ENCODE data around the gene RNF126. TPM values are rescaled to one million over a fixed set of nuclear protein-coding genes. Genes with fewer than 3 reads are reported as not detected.
"Not testable (repeated sequence)": the region's sequence is repeated elsewhere in the genome, so short reads cannot be mapped to it uniquely, and the experiment has no call there.

Gene RNF126
- polyA plus RNA-seq, 1 donor = 21.5 TPM

DNA sequence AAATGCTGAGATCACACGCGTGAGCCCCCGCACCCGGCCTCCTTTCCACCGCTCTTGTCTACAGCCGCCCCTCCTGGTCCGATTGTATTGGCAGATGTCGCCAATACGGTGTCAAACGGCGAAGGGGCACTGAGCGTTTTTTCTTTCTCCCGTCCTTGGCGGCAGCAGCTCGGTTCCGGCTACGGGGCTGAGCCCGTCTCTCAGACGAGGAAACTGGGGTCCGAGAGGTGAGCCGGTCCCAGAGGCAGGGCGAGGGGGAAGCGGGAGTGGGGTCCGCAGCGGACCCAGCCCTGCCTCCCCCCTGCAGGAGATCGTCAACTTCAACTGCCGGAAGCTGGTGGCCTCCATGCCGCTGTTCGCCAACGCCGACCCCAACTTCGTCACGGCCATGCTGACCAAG lies 50.1 kb downstream of the RNF126 start:
- DNase-seq = no peak

DNA sequence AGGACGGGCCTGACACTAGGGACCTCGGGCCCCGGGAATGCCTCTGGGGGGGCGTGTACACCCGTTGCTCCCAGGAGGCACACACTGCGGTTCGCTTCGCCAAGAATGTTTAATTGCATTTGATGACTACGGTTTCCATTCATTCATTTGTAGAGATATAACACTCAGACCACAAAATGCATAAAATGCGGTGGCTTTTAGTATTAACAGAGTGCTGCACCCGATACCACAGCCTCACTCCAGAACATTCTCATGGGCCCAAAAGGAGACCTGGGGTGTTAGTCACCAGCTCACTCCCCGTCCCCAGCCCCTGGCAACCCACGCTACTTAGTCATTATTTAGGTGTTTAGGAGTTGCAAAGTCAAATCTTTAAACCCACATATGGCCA lies 51.5 kb downstream of the RNF126 start:
- no peak for DNase-seq

DNA sequence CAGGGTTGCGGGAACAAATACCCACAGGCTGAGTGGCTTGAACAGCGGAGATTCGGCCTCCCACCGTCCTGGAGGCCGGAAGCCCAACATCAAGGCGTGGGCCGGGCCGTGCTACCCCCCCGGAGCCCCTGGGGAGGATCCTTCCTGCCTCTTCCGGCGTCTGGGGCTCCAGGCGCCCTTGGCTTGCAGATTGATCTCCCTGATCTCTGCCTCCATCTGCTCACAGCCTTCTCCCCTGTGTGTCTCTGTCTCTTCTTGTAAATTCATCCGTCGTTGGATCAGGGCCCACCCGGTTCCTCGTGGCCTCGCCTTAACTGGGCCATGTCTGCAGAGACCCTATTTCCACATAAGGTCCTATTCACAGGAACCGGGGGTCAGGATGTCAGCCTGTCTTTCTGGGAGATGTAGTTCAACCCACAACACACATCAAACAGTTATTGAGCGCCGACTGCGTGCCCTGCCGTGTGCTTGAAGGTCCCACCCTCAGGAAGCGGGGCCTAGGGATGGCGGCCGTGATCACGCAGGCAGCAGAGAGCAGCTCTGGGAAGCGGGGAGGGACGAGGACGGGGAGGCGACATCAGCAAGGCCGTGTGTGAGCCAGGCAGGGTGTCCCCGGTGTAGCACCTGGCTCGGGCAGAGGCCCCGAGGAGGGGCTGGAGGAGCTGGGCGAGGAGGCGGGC lies 52.1 kb downstream of the RNF126 start:
- DNase-seq = no peak

DNA sequence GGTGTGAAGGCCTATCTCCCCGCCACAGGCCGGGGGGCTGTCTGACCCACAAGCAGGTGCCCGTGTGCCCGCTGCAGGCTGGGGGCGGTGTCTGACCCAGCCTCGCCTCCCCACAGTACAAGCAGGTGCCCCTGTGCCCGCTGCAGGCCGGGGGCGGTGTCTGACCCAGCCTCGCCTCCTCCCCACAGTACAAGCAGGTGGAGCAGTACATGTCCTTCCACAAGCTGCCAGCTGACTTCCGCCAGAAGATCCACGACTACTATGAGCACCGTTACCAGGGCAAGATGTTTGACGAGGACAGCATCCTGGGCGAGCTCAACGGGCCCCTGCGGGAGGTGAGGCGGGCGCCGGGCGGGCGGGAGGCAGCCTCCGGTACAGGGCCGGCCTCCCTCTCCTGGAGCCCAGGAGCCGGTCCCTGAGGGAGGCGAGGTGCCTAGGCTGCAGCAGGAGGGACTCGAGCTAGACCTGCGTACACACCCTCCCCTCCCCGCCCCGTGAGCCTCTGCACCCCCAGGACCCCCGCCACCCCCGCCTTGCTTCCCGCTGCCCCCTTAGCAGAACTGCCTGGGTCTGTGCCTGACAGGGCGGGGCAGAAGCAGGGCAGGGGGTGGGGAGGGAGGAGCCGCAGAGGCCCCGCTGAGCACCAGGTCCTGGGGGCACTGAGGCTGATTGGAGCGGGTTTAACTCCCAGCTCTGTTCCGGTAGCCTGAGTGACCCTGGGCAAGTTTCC lies 52.8 kb downstream of the RNF126 start:
- DNase-seq = no peak

DNA sequence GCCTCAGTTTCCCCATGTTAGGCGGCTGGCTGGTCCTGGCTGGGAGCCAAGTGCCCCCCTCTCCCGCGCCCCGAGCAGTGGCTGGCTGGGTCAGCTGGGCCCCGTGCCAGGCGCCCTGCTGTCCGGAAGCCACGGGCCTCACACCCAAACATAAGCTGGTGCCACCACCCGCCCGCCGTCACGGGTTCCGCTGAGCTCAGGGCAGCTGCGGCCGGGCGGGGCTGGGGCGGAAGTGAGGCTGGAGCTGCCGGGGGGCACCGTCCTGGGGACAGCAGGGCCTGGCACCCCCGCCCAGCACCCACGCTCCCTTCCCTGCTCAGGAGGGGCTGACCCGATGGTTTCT lies 54.0 kb downstream of the RNF126 start:
- no peak for DNase-seq

DNA sequence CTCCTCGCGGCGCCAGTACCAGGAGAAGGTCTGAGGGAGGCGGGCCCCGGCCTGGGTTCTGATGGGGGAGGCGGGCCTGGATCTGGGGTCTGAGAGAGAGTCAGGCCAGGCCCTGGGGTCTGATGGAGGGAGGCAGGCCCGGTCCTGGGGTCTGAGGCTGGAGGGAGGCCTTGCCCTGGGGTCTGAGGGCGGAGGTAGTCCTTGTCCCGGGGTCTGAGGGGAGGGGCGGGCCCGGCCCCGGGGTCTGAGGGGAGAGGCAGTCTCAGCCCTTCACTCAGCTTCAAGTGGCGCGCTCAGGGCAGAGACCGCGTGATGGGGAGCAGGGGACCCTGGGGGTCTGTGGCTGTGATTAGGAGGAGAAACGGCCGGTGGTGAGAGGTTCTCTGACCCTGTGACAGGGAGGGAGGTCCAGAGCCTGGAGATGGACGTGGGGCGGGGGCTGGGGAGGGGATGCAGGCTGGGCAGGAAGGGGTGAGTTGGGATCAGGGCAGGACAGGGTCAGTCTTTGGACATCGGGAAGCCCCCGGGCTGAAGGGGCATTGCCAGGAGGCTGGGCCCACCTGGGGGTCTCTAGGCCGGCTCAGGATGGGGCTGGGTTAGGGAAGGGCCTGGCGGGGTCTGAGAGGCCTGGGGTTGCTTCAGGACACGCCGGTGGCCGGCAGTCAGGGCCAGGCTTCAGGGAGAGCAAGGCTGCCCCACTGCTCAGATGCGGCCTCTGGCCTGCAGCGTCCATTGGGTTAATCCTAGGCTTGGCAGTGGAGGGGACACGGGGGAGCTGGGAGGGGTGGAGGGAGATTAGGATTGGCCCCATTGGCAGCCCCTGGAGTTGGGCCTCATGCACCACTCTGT lies 54.6 kb downstream of the RNF126 start:
- no peak for DNase-seq

DNA sequence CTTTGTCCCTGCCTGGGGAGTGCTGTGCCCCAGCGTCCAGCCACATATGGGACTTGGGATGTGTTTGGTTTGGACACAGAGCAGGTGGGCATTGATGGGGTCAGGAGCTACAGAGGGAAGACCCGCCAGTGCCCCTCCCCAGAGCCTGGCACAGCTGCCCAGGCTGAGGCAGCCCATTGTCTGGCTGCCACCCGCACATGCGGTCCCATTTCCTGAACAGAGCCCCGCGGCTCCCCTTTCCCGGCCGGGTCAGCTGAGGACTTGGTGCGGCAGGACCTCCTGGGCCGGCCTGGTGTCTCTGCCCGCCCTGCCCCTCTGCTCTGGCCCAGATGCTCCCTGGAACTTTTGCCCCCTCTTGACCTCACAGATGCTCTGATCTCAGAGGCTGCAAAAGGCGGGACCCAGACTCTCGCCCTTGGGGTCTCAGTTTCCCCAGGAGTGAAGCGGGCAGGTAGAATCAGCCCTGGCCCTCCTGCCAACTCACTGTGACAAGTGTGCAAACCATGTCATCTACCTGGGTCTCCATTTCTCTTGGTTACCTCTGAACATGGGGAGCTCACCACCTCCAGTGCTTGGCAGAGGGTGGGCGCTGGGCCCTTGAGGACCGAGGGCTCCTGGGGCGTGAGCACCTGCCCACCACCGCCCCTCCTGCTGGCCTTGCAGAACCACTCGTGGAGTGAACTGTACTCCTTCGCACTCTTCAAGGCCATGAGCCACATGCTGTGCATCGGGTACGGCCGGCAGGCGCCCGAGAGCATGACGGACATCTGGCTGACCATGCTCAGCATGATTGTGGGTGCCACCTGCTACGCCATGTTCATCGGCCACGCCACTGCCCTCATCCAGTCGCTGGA lies 55.5 kb downstream of the RNF126 start:
- DNase-seq = no peak

DNA sequence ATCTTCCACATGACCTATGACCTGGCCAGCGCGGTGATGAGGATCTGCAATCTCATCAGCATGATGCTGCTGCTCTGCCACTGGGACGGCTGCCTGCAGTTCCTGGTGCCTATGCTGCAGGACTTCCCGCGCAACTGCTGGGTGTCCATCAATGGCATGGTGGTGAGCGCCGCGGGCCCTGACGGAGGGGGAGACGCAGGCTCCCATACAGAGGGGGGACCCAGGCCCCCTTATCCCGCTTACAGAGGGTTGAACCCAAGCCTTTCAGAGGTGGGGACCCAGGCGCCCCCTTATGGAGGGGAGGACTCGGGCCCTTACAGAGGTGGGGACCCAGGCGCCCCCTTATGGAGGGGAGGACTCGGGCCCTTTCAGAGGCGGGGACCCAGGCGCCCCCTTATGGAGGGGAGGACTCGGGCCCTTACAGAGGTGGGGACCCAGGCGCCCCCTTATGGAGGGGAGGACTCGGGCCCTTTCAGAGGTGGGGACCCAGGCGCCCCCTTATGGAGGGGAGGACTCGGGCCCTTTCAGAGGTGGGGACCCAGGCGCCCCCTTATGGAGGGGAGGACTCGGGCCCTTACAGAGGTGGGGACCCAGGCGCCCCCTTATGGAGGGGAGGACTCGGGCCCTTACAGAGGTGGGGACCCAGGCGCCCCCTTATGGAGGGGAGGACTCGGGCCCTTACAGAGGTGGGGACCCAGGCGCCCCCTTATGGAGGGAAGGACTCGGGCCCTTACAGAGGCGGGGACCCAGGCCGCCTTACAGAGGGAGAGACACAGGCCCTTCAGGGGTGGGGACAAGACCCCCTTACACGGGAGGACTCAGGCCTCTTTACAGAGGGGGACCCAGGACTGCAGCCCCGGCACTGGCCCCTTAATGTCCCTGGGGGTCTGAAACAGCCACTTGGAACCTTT lies 57.7 kb downstream of the RNF126 start:
- DNase-seq = not testable (repeated sequence)

DNA sequence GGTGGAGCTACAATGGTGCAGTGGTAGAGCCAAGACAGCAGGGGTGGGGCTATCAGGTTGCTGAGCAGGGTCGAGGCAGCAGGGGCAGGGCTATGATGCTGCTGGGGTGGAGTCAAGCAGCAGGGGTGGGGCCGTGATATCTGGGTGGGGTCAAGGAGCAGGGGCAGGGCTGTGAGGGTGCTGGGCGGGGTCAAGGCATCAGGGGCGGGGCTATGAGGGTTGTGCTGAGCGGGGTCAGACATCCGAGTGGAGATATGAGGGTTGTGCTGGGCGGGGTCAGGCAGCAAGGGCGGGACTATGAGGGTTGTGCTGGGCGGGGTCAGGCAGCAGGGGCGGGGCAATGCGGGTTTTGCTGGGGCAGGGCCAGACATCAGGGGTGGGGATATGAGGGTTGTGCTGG lies 58.7 kb downstream of the RNF126 start:
- no peak for DNase-seq

DNA sequence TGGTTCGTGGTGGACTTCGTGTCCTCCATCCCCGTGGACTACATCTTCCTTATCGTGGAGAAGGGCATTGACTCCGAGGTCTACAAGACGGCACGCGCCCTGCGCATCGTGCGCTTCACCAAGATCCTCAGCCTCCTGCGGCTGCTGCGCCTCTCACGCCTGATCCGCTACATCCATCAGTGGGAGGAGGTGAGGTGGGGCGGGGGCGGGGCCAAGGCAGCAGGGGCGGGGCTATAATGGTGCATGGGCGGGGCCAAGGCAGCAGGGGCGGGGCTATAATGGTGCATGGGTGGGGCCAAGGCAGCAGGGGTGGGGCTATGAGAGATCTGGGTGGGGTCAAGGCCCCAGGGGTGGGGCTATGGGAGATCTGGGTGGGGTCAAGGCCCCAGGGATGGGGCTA lies 59.2 kb downstream of the RNF126 start:
- not testable (repeated sequence) for DNase-seq

DNA sequence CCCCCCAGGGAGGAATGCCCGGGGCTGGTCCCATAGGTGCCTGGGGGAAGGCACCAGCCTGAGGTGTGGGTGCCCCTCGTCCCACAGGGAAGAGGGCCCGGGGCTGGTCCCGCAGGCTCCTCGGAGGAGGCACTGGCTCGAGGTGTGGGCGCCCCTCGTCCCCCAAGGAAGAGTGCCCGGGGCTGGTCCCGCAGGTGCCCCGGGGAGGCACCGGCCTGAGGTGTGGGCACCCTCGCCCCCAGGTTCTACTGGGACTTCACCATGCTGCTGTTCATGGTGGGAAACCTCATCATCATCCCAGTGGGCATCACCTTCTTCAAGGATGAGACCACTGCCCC lies 59.7 kb downstream of the RNF126 start:
- DNase-seq = not testable (repeated sequence)

DNA sequence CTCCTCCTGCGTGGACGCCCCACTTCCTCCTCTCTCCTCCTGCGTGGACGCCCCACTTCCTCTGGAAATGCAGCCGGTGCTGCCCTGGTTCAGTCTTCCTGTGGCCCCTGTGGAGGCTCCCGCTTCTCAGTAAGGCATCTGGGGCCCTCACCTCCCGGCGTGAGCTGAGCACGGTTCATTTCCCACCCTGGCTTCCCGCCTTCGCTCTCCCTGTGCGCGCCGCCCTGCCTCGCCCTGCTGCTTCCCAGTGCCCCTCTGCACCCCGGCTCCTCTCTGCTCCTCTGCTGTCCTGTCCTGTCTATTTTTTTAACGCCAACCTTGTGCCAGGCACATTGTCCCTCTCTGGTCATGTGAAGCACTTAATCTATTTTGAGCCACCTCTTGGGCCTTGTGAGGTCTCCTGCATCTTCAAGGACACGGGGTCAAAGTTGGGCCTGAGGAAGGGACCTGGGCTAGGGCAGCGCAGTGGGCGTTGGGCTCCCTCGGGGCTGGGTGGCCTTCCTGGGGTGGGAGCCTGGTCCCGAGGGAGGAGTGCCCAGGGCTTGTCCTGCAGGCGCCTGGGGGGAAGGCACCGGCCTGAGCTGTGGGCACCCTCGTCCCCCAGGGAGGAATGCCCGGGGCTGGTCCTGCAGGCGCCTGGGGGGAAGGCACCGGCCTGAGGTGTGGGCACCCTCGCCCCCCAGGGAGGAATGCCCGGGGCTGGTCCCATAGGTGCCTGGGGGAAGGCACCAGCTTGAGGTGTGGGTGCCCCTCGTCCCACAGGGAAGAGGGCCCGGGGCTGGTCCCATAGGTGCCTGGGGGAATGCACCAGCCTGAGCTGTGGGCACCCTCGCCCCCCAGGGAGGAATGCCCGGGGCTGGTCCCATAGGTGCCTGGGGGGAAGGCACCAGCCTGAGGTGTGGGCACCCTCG lies 60.4 kb downstream of the RNF126 start:
- no peak for DNase-seq

DNA sequence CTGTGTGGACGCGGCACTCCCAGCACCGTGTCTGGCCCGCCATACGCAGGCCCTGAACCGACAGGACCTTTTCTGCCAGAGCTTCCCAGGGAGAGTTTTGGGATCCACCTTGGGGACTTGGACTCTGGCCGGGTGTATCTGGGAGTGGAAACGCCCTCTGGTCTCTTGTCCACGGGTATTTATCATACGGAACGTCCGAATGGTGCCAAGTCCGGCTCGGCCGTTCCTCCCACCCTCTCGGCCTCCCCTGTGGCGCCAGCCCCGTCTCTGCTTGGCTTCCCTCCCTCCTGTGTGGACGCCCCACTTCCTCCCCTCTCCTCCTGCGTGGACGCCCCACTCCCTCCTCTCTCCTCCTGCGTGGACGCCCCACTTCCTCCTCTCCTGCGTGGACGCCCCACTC lies 61.2 kb downstream of the RNF126 start:
- DNase-seq = no peak

DNA sequence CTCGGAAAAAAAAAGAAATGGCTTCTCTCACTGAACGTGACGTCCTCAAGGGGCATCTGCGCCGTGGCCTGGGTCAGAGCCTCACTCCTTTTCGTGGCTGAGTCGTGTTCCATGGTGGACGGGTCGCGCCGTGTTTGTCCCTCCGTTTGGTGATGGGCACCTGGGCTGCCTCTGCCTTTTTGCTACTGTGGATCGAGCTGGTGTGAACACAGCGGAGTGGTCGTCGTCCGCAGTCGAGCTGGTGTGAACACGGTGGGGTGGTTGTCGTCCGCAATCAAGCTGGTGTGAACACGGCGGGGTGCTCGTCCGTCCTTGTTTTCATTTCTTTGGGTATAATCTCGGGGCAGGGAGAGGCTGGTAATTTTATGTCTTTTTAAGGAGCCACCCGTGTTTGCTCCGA lies 61.7 kb downstream of the RNF126 start:
- DNase-seq = no peak

Other genes starting within 250 kb of the RNF126 start
- gene SHC2, start 202.2 kb downstream of the RNF126 start, polyA plus RNA-seq (ENCODE audit: insufficient read length) = 27.7 TPM
- 1.8 TPM for gene MADCAM1, start 166.7 kb downstream of the RNF126 start, polyA plus RNA-seq (ENCODE audit: insufficient read length)
- gene TPGS1, start 155.7 kb downstream of the RNF126 start, polyA plus RNA-seq (ENCODE audit: insufficient read length) = 5.9 TPM
- gene CDC34, start 131.5 kb downstream of the RNF126 start, polyA plus RNA-seq (ENCODE audit: insufficient read length) = 46.2 TPM
- 0.15 TPM for gene GZMM, start 119.2 kb downstream of the RNF126 start, polyA plus RNA-seq (ENCODE audit: insufficient read length)
- 366 TPM for gene BSG, start 90.6 kb downstream of the RNF126 start, polyA plus RNA-seq (ENCODE audit: insufficient read length)
- 0.32 TPM for gene HCN2, start 73.3 kb downstream of the RNF126 start, polyA plus RNA-seq (ENCODE audit: insufficient read length)
- 75.8 TPM for gene POLRMT, start 29.7 kb downstream of the RNF126 start, polyA plus RNA-seq (ENCODE audit: insufficient read length)
- gene FGF22, start 23.3 kb downstream of the RNF126 start, polyA plus RNA-seq (ENCODE audit: insufficient read length) = 0.60 TPM
- gene FSTL3, start 13.2 kb upstream of the RNF126 start, polyA plus RNA-seq (ENCODE audit: insufficient read length) = 15.2 TPM
- 0.18 TPM for gene PRSS57, start 32.2 kb upstream of the RNF126 start, polyA plus RNA-seq (ENCODE audit: insufficient read length)
- gene PALM, start 45.7 kb upstream of the RNF126 start, polyA plus RNA-seq (ENCODE audit: insufficient read length) = 73.4 TPM
- 7.0 TPM for gene MISP, start 87.9 kb upstream of the RNF126 start, polyA plus RNA-seq (ENCODE audit: insufficient read length)
- gene PTBP1, start 134.2 kb upstream of the RNF126 start, polyA plus RNA-seq (ENCODE audit: insufficient read length) = 395 TPM
- 9.4 TPM for gene PLPPR3, start 158.7 kb upstream of the RNF126 start, polyA plus RNA-seq (ENCODE audit: insufficient read length)
- 0.81 TPM for gene AZU1, start 164.6 kb upstream of the RNF126 start, polyA plus RNA-seq (ENCODE audit: insufficient read length)
- gene PRTN3, start 177.8 kb upstream of the RNF126 start, polyA plus RNA-seq (ENCODE audit: insufficient read length) = 0.67 TPM
- gene ELANE, start 189.1 kb upstream of the RNF126 start, polyA plus RNA-seq (ENCODE audit: insufficient read length) = 0.20 TPM
- gene CFD, start 196.4 kb upstream of the RNF126 start, polyA plus RNA-seq (ENCODE audit: insufficient read length) = 2.1 TPM
- 45.7 TPM for gene MED16, start 230.0 kb upstream of the RNF126 start, polyA plus RNA-seq (ENCODE audit: insufficient read length)
- not detected for gene RNU6-9, start 230.3 kb upstream of the RNF126 start, polyA plus RNA-seq (ENCODE audit: insufficient read length)